ENCODE measurements around the gene SYNE1.

- no peak for TF ChIP-seq CTCF (conservative IDR thresholded peaks at IDR 0.05; ENCODE audit: low read length)
- no peak for TF ChIP-seq EZH2phosphoT487 (IDR thresholded peaks at IDR 0.05; ENCODE audit: borderline replicate concordance, low read depth, low read length)
These were observed 210.9 kb downstream of the SYNE1 start for GRCh38 chr6:152426276-152426675.

All from OCI-LY7 (cell line).